ENCODE results near the gene MRPS34.

Gene MRPS34

DNA sequence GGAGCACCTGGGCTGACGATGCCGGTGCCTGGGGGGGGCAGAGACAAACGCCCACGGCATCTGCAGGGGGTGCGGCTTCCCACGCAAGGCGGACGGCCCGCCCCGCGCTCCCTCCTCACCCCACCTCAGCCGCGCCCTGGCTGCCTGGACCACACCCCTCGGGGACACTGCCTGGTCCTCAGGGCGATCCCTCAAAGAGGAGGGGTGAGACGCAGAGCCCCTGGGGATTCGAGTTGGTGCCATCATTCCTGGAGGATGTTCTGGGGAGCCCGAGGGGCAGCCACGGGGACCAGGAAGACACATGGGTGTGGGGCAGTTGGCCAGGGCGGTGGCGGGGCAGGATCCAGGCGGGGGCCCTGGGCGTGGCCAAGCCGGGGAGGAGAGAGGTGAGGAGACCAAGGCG is 16.7 kb upstream of the MRPS34 start:
- Histone ChIP-seq H3K4me2 (ENCODE audit: low read length) (no peak overlapping the region), H3K4me1 (ENCODE audit: low read length) (no peaks in the 10 kb centered on the region), H3K9me3 (ENCODE audit: insufficient read depth, low read length) (no peaks in the 10 kb centered on the region), H3K79me2 (ENCODE audit: low read length) (peaks cover 31% of the 10 kb centered on the region), H4K20me1 (ENCODE audit: insufficient read depth, low read length) (no peaks in the 10 kb centered on the region), H3K36me3 (replicated peaks; ENCODE audit: low read depth, low read length) (no peaks in the 10 kb centered on the region), H3K9ac (ENCODE audit: low read length) (no peak overlapping the region), H2AFZ (ENCODE audit: low read depth, low read length) (no peak overlapping the region), H3K27ac (ENCODE audit: low read length) (no peak overlapping the region), H3K27me3 (ENCODE audit: low read depth, low read length) (no peaks in the 10 kb centered on the region), H3K4me3 (ENCODE audit: low read length) (no peak overlapping the region)
- TF ChIP-seq, protein P1, sequence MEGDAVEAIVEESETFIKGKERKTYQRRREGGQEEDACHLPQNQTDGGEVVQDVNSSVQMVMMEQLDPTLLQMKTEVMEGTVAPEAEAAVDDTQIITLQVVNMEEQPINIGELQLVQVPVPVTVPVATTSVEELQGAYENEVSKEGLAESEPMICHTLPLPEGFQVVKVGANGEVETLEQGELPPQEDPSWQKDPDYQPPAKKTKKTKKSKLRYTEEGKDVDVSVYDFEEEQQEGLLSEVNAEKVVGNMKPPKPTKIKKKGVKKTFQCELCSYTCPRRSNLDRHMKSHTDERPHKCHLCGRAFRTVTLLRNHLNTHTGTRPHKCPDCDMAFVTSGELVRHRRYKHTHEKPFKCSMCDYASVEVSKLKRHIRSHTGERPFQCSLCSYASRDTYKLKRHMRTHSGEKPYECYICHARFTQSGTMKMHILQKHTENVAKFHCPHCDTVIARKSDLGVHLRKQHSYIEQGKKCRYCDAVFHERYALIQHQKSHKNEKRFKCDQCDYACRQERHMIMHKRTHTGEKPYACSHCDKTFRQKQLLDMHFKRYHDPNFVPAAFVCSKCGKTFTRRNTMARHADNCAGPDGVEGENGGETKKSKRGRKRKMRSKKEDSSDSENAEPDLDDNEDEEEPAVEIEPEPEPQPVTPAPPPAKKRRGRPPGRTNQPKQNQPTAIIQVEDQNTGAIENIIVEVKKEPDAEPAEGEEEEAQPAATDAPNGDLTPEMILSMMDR (IDR thresholded peaks at IDR 0.05; ENCODE audit: low read depth, low read length) = no peak
- no peak for TF ChIP-seq EZH2phosphoT487 (IDR thresholded peaks at IDR 0.05; ENCODE audit: low read depth)

DNA sequence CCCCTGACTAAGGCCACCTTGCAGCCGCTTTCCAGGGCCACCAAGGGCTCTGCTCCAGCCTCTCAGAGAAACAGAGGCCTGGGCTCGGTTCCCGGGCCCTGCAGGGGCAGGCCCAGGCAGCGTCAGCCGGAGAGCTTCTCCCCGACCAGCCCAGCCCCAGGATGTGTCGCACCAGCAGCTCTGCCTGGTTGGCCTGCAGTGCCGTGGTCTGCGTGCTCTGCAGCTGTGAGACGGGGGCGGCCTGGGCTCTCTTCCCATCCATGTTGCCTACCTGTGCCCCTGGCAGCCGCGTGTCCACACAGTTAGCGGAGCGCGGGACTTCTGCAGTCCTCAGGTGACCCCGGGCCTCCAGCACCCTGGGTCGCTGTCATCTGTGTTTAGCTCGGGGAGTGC is 15.8 kb upstream of the MRPS34 start:
- Histone ChIP-seq H3K27me3 (ENCODE audit: low read depth, low read length) (no peaks in the 10 kb centered on the region), H3K79me2 (ENCODE audit: low read length) (peaks cover 40% of the 10 kb centered on the region), H3K27ac (ENCODE audit: low read length) (no peak overlapping the region), H4K20me1 (ENCODE audit: insufficient read depth, low read length) (no peaks in the 10 kb centered on the region), H3K4me2 (ENCODE audit: low read length) (no peak overlapping the region), H3K9me3 (ENCODE audit: insufficient read depth, low read length) (no peaks in the 10 kb centered on the region), H2AFZ (ENCODE audit: low read depth, low read length) (no peak overlapping the region), H3K9ac (ENCODE audit: low read length) (no peak overlapping the region), H3K4me3 (ENCODE audit: low read length) (no peak overlapping the region), H3K4me1 (ENCODE audit: low read length) (peaks cover 5% of the 10 kb centered on the region; the same call in 1 of the 2 replicates), H3K36me3 (replicated peaks; ENCODE audit: low read depth, low read length) (no peaks in the 10 kb centered on the region)
- TF ChIP-seq, protein P1 (IDR thresholded peaks at IDR 0.05; ENCODE audit: low read depth, low read length) = no peak
- no peak for TF ChIP-seq EZH2phosphoT487 (IDR thresholded peaks at IDR 0.05; ENCODE audit: low read depth)

DNA sequence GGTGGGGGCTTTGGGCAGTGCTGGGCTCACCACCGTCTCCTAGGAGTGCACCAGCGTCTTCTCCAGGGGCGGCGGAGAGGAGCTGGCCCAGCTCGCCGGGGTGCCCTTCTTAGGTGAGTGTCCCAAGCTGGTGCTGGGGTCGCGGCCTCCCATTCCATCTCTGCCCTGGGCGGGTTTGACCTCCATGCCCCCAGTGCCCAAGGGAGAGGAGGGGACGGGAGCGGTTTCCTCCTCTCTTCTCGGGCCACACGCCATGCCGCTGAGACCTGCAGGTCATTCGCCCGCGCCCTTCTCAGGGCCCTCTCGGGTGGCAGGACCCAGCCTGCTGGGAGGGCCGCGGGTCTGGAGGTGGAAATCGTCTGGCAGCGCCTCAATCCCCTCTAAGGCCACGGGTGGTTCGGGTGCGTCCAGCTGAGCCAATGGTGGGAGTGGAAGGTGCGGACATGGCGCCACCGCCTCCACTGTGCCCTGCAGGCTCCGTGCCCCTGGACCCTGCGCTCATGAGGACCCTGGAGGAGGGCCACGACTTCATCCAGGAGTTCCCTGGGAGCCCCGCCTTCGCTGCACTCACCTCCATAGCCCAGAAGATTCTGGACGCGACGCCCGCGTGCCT is 15.3 kb upstream of the MRPS34 start:
- Histone ChIP-seq H3K27ac (ENCODE audit: low read length) (no peak overlapping the region), H4K20me1 (ENCODE audit: insufficient read depth, low read length) (no peaks in the 10 kb centered on the region), H3K4me2 (ENCODE audit: low read length) (no peak overlapping the region), H3K36me3 (replicated peaks; ENCODE audit: low read depth, low read length) (no peaks in the 10 kb centered on the region), H3K79me2 (ENCODE audit: low read length) (peaks cover 45% of the 10 kb centered on the region), H3K9ac (ENCODE audit: low read length) (no peak overlapping the region), H3K9me3 (ENCODE audit: insufficient read depth, low read length) (no peaks in the 10 kb centered on the region), H2AFZ (ENCODE audit: low read depth, low read length) (no peak overlapping the region), H3K4me3 (ENCODE audit: low read length) (no peak overlapping the region), H3K4me1 (ENCODE audit: low read length) (peaks cover 5% of the 10 kb centered on the region; the same call in 1 of the 2 replicates), H3K27me3 (ENCODE audit: low read depth, low read length) (no peaks in the 10 kb centered on the region)
- TF ChIP-seq, protein P1 (IDR thresholded peaks at IDR 0.05; ENCODE audit: low read depth, low read length) = no peak
- no peak for TF ChIP-seq EZH2phosphoT487 (IDR thresholded peaks at IDR 0.05; ENCODE audit: low read depth)

DNA sequence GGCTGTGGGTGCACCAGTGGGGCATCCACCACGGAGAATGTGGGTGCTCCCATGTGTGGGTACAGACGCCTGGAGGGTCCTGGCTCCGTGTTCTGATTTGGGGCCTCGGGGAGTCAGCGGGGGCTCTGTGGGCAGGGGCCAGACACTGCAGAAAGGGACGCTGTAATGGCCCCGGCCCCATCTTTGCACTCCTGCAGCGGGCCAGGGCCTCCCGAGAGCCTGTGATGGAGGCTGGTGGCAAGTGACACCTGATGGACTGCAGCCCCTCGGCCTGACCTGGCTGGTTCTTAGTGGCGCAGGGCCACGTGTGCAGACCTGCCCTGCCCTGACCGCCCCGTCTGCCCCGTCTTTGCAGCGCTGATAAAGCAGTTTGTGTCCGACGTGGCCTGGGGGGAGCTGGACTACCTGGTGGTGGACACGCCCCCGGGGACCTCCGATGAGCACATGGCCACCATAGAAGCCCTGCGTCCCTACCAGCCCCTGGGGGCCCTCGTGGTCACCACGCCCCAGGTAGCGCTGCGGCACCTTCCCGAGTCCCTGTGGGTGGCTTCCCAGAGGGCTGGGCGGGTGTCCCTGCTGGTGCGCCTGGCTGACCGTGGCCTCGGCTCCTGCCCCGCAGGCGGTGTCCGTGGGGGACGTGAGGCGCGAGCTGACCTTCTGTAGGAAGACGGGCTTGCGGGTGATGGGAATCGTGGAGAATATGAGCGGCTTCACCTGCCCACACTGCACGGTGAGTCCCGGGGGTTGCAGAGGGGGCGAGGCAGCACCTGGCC is 14.6 kb upstream of the MRPS34 start:
- Histone ChIP-seq H3K27me3 (ENCODE audit: low read depth, low read length) (no peaks in the 10 kb centered on the region), H3K4me3 (ENCODE audit: low read length) (no peak overlapping the region), H3K4me2 (ENCODE audit: low read length) (no peak overlapping the region), H3K79me2 (ENCODE audit: low read length) (peaks cover 48% of the 10 kb centered on the region), H3K4me1 (ENCODE audit: low read length) (peaks cover 5% of the 10 kb centered on the region; the same call in 1 of the 2 replicates), H3K9ac (ENCODE audit: low read length) (no peak overlapping the region), H4K20me1 (ENCODE audit: insufficient read depth, low read length) (no peaks in the 10 kb centered on the region), H2AFZ (ENCODE audit: low read depth, low read length) (no peak overlapping the region), H3K36me3 (replicated peaks; ENCODE audit: low read depth, low read length) (no peaks in the 10 kb centered on the region), H3K27ac (ENCODE audit: low read length) (no peak overlapping the region), H3K9me3 (ENCODE audit: insufficient read depth, low read length) (no peaks in the 10 kb centered on the region)
- TF ChIP-seq EZH2phosphoT487 (IDR thresholded peaks at IDR 0.05; ENCODE audit: low read depth) = no peak
- TF ChIP-seq, protein P1 (IDR thresholded peaks at IDR 0.05; ENCODE audit: low read depth, low read length) = no peak

All from OCI-LY3 (cell line).